Inferior parietal cortex (tissue), 1 donor: ENCODE measurements around the gene GTF3C2.
A peak's percentile ranks its signal among the peaks of the same experiment; 100 is the strongest.

Experiments
- DNase-seq: peaks from one replicate; pipeline ENCODE4 v3.0.0-alpha.2; 2016; ENCODE audit errors: extremely low spot score

GTF3C2 gene

GRCh38 chr2:27356382-27357181 is at the start of gene GTF3C2:
TSS of gene GTF3C2 (minus strand) at chr2:27356764. CDS start at chr2:27343554, 13,210 bp downstream.
- peak; percentile 99 for DNase-seq

- no peak for DNase-seq
Observed at GRCh38 chr2:27400348-27401135, 44.0 kb upstream of the GTF3C2 start.

- no peak for DNase-seq
Observed at GRCh38 chr2:27398962-27399361, 42.4 kb upstream of the GTF3C2 start.

DNA sequence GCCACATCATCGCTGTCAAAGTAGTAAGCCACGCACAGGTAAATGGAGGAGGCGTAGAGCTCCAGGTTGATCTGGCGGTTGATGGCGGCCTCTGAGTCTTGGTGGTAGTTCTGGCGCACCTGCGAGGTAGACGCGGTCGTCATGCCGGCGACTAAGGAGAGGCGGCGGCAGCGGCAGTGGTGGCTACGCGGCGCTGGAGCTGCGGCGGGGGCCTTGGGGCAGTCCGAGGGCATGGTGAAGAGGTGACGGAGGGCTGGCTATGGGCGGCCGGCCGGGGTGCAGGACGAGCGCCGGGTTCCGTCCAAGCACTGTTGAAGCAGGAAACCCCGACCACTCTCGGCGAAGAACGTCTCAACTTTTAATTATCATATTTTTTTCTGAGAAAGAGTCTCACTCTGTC is 36.7 kb upstream of the GTF3C2 start:
- DNase-seq: no peak

DNA sequence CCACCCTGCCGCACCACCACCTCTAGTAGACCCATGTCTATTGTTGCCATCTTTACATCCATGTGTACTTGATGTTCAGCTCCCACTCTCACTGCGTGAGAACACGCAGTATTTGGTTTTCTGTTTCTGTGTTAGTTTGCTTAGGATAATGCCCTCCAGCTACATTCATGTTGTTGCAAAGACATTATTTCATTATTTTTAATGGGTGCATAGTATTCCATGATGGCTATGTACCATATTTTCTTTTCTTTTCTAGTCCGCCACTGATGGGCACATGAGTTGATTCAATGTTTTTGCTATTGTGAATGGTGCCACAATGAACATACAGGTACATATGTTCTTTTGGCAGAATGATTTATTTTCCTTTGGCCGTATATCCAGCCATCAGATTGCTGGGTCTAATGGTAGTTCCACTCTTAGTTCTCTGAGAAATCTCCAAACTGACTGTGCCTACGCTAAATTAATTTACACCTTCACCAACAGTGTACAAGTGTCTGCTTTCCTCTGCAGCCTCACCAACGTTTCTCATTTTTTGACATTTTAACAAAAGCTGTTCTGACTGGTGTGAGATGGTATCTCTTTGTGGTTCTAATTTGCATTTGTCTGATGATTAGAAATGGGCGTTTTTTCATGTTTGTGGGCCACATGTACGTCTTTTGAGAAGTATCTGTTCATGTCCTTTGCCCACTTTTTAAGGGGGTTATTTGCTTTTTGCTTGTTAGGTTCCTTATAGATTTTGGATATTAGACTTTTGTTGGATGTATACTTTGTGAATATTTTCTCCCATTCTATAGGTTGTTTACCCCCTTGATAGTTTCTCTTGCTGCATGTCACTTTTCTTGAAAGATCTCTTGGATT is 34.5 kb upstream of the GTF3C2 start:
- DNase-seq: no peak

GRCh38 chr2:27381577-27382181 is 25.1 kb upstream of the GTF3C2 start:
- no peak for DNase-seq

GRCh38 chr2:27380626-27381545 is 24.3 kb upstream of the GTF3C2 start, which contains the start of gene ZNF513:
TSS of gene ZNF513 (minus strand) at chr2:27380734. CDS start at chr2:27380526, 208 bp downstream.
- peak; percentile 97 for DNase-seq

DNA sequence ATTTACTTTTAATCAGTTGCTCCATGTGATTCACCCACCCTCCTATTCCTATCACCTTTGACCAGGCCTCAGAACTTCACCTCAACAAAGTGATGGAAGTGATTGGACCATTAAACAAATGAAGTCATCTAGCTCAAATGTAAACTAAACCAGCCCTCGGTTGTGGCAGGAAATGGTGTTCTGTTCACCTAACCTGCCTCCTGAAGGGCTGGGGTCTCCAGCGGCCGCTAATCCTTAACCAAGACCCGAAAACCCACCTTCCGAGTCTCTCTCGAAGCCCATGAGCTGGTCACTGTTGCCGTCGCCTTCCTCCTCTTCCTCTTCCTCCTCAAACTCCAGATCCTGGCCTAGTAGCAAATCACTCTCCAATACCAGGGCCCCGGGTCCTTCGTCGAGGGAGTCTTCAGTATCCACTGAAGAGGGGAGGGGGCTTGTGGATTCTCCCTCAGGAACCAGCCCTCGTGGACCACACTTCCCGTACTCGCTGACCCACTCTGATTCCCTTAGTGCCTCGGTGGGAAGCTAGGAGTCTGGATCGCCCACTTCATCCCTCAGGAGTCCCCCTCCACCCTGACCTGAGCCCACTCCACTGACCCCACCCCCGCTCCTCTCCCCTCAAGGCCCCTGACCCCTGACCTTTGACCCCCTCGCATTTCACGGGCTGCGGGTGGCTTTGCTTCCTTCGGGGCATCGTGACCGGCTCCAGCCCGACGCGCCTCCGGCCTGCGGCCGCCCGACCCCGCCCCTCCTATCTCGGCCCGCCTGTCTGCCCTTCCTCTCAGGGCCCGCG is 23.5 kb upstream of the GTF3C2 start:
- peak; percentile 42 for DNase-seq

GRCh38 chr2:27379383-27379835 is 22.8 kb upstream of the GTF3C2 start:
- DNase-seq: no peak

DNA sequence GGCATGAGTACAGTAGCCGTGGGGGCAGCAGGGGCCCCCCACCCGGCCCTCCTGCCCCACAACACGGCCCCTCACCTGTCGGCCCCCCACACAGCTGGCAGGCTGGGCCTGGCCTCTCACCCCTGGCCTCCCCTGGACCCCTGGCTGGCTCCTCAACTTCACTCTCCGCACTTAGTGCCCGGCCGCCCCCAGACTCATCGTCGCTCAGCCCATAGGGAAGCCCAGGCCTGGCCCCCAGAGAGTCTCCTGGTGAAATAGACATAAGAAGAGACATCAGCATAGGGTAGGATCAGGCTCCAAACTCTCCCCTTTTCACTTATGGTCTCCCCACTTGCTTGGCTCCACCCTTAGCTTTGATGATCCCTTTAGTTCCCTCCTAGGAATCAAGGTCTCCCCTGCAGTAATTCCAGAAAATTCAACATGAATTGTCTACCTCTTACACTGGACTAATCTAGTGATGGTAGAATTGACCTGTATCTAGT is 22.3 kb upstream of the GTF3C2 start:
- no peak for DNase-seq

DNA sequence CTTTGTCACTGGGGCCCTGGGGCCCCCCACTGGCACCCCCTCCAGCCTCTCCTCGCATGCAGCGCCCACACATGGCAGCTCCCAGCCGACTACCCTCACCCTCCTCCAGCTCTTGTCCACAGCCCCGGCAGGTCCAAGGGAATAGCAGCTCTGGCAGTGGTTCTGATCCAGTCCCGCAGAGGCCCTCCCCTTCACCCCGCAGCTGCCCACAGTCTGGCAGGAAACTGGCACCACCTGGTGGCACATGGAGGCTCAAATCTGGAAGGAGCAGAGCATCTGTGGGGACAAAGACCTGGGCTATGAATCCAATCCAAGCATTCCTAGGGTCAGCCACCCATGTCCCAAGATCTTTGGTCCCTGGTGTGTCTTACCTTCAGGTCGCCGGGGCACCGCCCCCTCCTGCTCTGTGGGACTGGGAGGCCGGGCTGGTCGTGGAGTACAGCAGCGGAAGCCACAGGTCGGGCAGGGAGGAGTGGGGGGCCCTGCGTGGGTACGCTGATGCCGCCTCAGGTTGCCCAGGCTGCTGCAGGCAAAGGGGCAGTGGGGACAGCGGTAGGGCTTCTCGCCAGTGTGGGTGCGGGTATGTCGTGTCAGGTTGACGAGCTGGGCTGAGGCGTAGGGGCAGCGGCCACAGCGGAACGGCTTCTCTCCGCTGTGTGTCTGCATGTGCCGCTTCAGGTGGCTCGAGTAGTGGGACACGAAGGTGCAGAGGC is 21.7 kb upstream of the GTF3C2 start:
- no peak for DNase-seq

GRCh38 chr2:27377618-27378095 is 21.1 kb upstream of the GTF3C2 start:
- DNase-seq: no peak

- no peak for DNase-seq
Observed at GRCh38 chr2:27376866-27377617, 20.5 kb upstream of the GTF3C2 start.

DNA sequence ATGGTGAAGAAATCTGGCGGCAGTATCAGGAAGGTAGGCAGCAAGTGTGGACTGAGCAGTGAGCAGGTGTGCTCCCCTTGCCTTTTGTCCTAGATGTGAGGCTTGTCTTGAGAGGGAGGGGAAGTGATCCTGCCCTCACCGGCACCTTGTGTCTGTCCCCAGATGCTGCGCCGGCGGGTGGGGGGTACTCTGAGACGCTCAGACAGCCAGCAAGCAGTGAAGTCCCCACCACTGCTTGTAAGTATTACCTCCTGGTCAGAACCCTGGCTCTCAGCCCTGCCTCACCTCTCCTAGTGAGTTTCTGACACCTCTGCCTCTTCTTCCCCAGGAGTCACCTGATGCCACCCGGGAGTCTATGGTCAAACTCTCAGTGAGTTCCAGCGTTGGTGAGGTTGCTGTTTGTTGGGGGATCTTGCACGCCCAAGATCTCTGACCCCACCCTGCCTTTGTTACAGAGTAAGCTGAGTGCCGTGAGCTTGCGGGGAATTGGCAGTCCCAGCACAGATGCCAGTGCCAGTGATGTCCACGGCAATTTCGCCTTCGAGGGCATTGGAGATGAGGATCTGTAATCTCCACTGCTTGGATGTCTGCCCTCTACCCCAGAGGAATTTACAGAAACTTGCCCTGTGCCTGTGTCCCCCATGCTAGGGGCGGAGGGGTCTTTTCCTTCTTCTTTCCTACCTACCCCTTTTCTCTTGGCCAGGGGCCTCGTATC is 19.7 kb upstream of the GTF3C2 start:
- no peak for DNase-seq

- DNase-seq: no peak
Observed at GRCh38 chr2:27375513-27376099, 19.0 kb upstream of the GTF3C2 start.

DNA sequence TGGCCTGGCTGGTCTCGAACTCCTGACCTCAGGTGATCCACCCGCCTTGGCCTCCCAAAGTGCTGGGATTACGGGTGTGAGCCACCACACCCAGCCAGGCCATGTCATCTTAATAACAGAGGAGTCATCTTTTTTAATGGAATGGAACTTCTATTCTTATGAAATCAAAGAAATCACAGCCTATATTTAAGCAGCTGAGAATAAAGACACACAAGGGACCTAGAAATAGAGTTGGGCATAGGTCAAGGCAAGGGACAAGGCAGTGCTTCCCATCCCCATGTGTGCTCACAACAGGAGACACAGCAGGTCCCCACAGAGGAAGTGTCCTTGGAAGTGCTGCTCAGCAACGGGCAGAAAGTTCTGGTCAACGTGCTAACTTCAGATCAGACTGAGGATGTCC is 17.0 kb upstream of the GTF3C2 start:
- DNase-seq: no peak

GRCh38 chr2:27372937-27373336 is 16.4 kb upstream of the GTF3C2 start:
- DNase-seq: no peak
